22Rv1 (cell line): ENCODE measurements around the gene AFAP1L2.

ENCODE experiments used
- CTCF ChIP-seq: fragments of 450-650 bp; IDR thresholded peaks from 2 replicates; pipeline ENCODE4 v1.5.1; 2017; ENCODE audit warnings: mild to moderate bottlenecking
- ZFX ChIP-seq: fragments of 450-650 bp; IDR thresholded peaks from 2 replicates; pipeline ENCODE4 v1.6.1; 2017; ENCODE audit warnings: antibody characterized with exemption, borderline replicate concordance

DNA sequence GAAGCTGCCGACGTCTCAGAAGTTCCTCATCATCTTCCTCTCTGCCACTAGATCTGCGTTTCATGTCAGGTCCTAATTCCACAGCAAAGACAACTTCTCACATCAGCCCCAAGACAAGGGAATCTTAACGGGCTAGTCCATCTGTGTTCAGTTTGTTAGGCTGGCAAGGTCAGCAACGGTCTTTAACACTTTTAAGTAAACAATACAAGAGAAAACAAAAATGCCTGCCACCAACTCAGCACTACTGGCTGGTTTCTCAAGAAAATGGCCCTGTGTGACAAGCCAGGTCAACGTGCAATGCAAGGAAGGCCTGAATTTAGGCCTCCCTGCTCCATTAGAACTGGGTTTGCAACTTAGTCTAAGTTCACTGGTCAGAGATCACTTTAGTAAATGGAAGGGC lies 41.0 kb upstream of the AFAP1L2 start:
- no peak for TF ChIP-seq CTCF
- no peak for TF ChIP-seq ZFX
